K562 (cell line): ENCODE measurements around the gene TNNT1. TPM values are rescaled to one million over a fixed set of nuclear protein-coding genes. Genes with fewer than 3 reads are reported as not detected.

Source experiments
- ARNT ChIP-seq, 2 experiments: fragments of 450-650 bp; IDR thresholded peaks; 2 replicates each; pipeline ENCODE4 v1.6.1; 2016; ENCODE audit warnings: mild to moderate bottlenecking in 1 of 2
- ATF1 ChIP-seq, 2 experiments: fragments of 450-650 bp in 1 of 2; IDR thresholded peaks; 2 replicates each; pipeline ENCODE4 v1.6.1; 2016; ENCODE audit warnings: missing compliant biosample characterization in 1 of 2, missing genetic modification characterization in 1 of 2
- C11orf30 ChIP-seq: fragments of 450-650 bp; IDR thresholded peaks from 2 replicates; pipeline ENCODE4 v1.6.1; 2016; ENCODE audit warnings: low read depth, mild to moderate bottlenecking
- CHD4 ChIP-seq: fragments of 200-600 bp; sonication (generic); IDR thresholded peaks from 3 replicates; pipeline ENCODE4 v1.6.1; 2012; ENCODE audit warnings: low read depth, mild to moderate bottlenecking, mixed read lengths, low read length, inconsistent platforms; ENCODE audit not compliant: insufficient read depth, insufficient replicate concordance, poor library complexity, severe bottlenecking
- CREB1 ChIP-seq, 2 experiments: sonication (generic) in 1 of 2; formaldehyde crosslinking in 1 of 2; IDR thresholded peaks; 2 replicates each; pipeline versions ENCODE4 v1.6.1 to v1.8.0; 2012 to 2022; ENCODE audit warnings: inconsistent platforms in 1 of 2, mild to moderate bottlenecking in 1 of 2, missing genetic modification reagents in 1 of 2, moderate library complexity in 1 of 2
- CREBBP ChIP-seq: IDR thresholded peaks from one replicate; pipeline ENCODE4 v1.6.1; 2012; ENCODE audit warnings: low read depth, mild to moderate bottlenecking, control low read depth, inconsistent platforms, low read length
- CTBP1 ChIP-seq: fragments of 450-650 bp; IDR thresholded peaks from 2 replicates; pipeline ENCODE4 v1.6.1; 2016; ENCODE audit warnings: borderline replicate concordance
- DACH1 ChIP-seq: fragments of 450-650 bp; IDR thresholded peaks from 2 replicates; pipeline ENCODE4 v1.6.1; 2018; ENCODE audit not compliant: partially characterized antibody
- HDAC8 ChIP-seq: fragments of 450-650 bp; IDR thresholded peaks from 2 replicates; pipeline ENCODE4 v1.6.1; 2016; ENCODE audit warnings: mild to moderate bottlenecking, missing genetic modification characterization, moderate library complexity, missing compliant biosample characterization
- MCM3 ChIP-seq: fragments of 450-650 bp; IDR thresholded peaks from 2 replicates; pipeline ENCODE4 v1.6.1; 2016
- MCM5 ChIP-seq: fragments of 450-650 bp; IDR thresholded peaks from 2 replicates; pipeline ENCODE4 v1.6.1; 2016; ENCODE audit warnings: low read depth
- MEIS2 ChIP-seq: fragments of 450-650 bp; IDR thresholded peaks from 2 replicates; pipeline ENCODE4 v1.6.1; 2014; ENCODE audit warnings: mild to moderate bottlenecking; ENCODE audit not compliant: partially characterized antibody
- MTF1 ChIP-seq: fragments of 250-450 bp; sonication (Bioruptor Pico); IDR thresholded peaks from 2 replicates; pipeline ENCODE4 v1.9.0; 2021; ENCODE audit warnings: moderate library complexity, mild to moderate bottlenecking, inconsistent platforms, borderline replicate concordance
- NFE2 ChIP-seq: IDR thresholded peaks from 2 replicates; pipeline ENCODE4 v1.6.1; 2014; ENCODE audit warnings: antibody characterized with exemption, low read depth
- NONO ChIP-seq, 2 experiments: fragments of 200-400 bp in 1 of 2; fragments of 450-650 bp in 1 of 2; formaldehyde crosslinking in 1 of 2; IDR thresholded peaks; 2 replicates each; pipeline ENCODE4 v1.6.1; 2017; ENCODE audit warnings: low read depth in 2 of 2, mild to moderate bottlenecking in 2 of 2, moderate library complexity in 2 of 2, low read length in 1 of 2
- RHOXF2B ChIP-seq: fragments of 250-450 bp; sonication (Bioruptor Pico); conservative IDR thresholded peaks from 2 replicates; pipeline ENCODE4 v1.5.1; 2021
- ZBTB17 ChIP-seq: fragments of 450-650 bp; formaldehyde crosslinking; IDR thresholded peaks from 2 replicates; pipeline ENCODE4 v1.4.0; 2020; ENCODE audit warnings: mild to moderate bottlenecking
- ZNF41 ChIP-seq: fragments of 250-450 bp; sonication (Bioruptor Pico); conservative IDR thresholded peaks from 2 replicates; pipeline ENCODE4 v1.4.0; 2020; ENCODE audit warnings: mild to moderate bottlenecking
- ZNF717 ChIP-seq: fragments of 250-450 bp; sonication (Bioruptor Pico); IDR thresholded peaks from 2 replicates; pipeline ENCODE4 v1.5.0; 2021
- polyA plus RNA-seq, 8 experiments: library from polyadenylated mRNA; depleted of rRNA in 4 of 8; stranded (reverse) in 5 of 8; unstranded in 3 of 8; fragments of >200 nt; fragmentation: Nextera tagmentation in 2 of 8; fragmentation: Illumina TruSeq in 1 of 8; extraction: Ambion mirVana in 2 of 8; extraction: Trizol in 1 of 8; gene quantifications; 2 replicates each; pipeline versions ENCODE4 v1.2.1 to v1.2.3, GENCODE V29; 2011 to 2014; ENCODE audit warnings: inconsistent platforms in 1 of 8, missing spikeins in 1 of 8
- total RNA-seq, 7 experiments: library from RNA; depleted of rRNA in 6 of 7; stranded (reverse); fragments of >200 nt in 6 of 7; fragmentation: Illumina TruSeq in 2 of 7; extraction: Trizol in 2 of 7; gene quantifications; 2 replicates each; pipeline versions ENCODE4 v1.2.1 to v1.2.3, GENCODE V29; 2011 to 2021; ENCODE audit warnings: low replicate concordance in 1 of 7
- TF ChIP-seq, protein P1 (sequence below): fragments of 250-450 bp; sonication (Bioruptor Pico); IDR thresholded peaks from 2 replicates; pipeline ENCODE4 v1.8.0; 2021; ENCODE audit warnings: mild to moderate bottlenecking, moderate library complexity
- TF ChIP-seq, protein P2 (sequence below), 2 experiments: fragments of 450-650 bp; IDR thresholded peaks; 2 replicates each; pipeline ENCODE4 v1.6.1; 2016
- TF ChIP-seq, protein P3 (sequence below): sonication (generic); formaldehyde crosslinking; IDR thresholded peaks from 2 replicates; pipeline ENCODE4 v1.9.0; 2022; ENCODE audit warnings: mild to moderate bottlenecking, missing genetic modification reagents
- TF ChIP-seq, protein P4 (sequence below), 3 experiments: IDR thresholded peaks in 2 of 3; conservative IDR thresholded peaks in 1 of 3; 2 replicates each; pipeline ENCODE4 v1.5.1; 2011 to 2012; ENCODE audit warnings: low read length in 3 of 3, mild to moderate bottlenecking in 3 of 3, control low read depth in 2 of 3, improper control_type of control experiment in 1 of 3, inconsistent platforms in 1 of 3, low read depth in 1 of 3, mixed read lengths in 1 of 3, moderate library complexity in 1 of 3; ENCODE audit not compliant: insufficient read depth in 2 of 3
- TF ChIP-seq, protein P5 (sequence below): fragments of 250-450 bp; sonication (Bioruptor Pico); IDR thresholded peaks from 2 replicates; pipeline ENCODE4 v1.6.1; 2021; ENCODE audit warnings: mild to moderate bottlenecking

The TNNT1 gene
- total and polyA plus RNA-seq, 9 of the 15 experiments (the other 6 are each of a cell fraction or from before 2014, with no cell fraction given) = 31.8 to 390 (median 227) TPM

DNA sequence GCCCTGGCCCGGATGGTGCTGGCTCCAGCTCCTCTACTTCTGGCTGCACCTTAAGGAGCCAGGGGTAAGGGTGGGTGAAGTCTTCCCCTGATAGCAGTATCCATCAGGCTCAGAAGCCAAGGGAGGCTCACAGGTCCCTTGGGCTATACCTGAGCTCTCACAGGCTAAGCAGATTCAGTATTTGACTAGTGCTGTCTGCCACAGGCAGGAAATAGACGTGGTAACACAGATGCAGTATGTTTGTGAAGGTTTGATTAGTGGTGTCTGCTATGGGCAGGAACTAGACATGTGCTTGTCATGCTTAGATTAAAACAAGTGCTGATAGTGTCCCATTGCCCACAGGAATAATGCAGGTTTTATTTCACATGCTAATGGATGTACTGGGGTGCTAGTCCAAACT lies 27.1 kb upstream of the TNNT1 start (continued):
- TF ChIP-seq, protein P1, sequence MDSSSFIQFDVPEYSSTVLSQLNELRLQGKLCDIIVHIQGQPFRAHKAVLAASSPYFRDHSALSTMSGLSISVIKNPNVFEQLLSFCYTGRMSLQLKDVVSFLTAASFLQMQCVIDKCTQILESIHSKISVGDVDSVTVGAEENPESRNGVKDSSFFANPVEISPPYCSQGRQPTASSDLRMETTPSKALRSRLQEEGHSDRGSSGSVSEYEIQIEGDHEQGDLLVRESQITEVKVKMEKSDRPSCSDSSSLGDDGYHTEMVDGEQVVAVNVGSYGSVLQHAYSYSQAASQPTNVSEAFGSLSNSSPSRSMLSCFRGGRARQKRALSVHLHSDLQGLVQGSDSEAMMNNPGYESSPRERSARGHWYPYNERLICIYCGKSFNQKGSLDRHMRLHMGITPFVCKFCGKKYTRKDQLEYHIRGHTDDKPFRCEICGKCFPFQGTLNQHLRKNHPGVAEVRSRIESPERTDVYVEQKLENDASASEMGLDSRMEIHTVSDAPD (CRISPR knock-in tag) = no peak
- TF ChIP-seq ZBTB17 (CRISPR knock-in tag) = peak; percentile 99
- no peak for TF ChIP-seq NONO (IDR thresholded peaks at IDR 0.05; ENCODE audit: low read depth in 2 of 2, low read length in 1 of 2)
- TF ChIP-seq, protein P2, sequence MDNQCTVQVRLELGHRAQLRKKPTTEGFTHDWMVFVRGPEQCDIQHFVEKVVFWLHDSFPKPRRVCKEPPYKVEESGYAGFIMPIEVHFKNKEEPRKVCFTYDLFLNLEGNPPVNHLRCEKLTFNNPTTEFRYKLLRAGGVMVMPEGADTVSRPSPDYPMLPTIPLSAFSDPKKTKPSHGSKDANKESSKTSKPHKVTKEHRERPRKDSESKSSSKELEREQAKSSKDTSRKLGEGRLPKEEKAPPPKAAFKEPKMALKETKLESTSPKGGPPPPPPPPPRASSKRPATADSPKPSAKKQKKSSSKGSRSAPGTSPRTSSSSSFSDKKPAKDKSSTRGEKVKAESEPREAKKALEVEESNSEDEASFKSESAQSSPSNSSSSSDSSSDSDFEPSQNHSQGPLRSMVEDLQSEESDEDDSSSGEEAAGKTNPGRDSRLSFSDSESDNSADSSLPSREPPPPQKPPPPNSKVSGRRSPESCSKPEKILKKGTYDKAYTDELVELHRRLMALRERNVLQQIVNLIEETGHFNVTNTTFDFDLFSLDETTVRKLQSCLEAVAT (IDR thresholded peaks at IDR 0.05) = peak in 1 of 2 experiments; percentile 99; a peak in 2 of 4 replicates
- TF ChIP-seq NFE2 = 0 out of 2 replicates have a peak, but pooled peaks have one; percentile 11
- no peak for TF ChIP-seq ZNF717 (CRISPR knock-in tag)
- TF ChIP-seq, protein P3, sequence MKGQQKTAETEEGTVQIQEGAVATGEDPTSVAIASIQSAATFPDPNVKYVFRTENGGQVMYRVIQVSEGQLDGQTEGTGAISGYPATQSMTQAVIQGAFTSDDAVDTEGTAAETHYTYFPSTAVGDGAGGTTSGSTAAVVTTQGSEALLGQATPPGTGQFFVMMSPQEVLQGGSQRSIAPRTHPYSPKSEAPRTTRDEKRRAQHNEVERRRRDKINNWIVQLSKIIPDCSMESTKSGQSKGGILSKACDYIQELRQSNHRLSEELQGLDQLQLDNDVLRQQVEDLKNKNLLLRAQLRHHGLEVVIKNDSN (CRISPR knock-in tag) = no peak
- no peak for TF ChIP-seq CREB1 (IDR thresholded peaks at IDR 0.05)
- peak; percentile 29; the same call in 1 of the 2 replicates for TF ChIP-seq CREB1 (CRISPR knock-in tag; IDR thresholded peaks at IDR 0.05)
- no peak for TF ChIP-seq MCM3
- peak; percentile 39 for TF ChIP-seq MEIS2
- no peak for TF ChIP-seq CREBBP
- TF ChIP-seq ZNF41 (CRISPR knock-in tag) = no peak
- TF ChIP-seq ATF1 (CRISPR knock-in tag; IDR thresholded peaks at IDR 0.05) = no peak
- TF ChIP-seq ATF1 (tag; IDR thresholded peaks at IDR 0.05) = peak; percentile 44; the same call in 1 of the 2 replicates
- TF ChIP-seq C11orf30 = 0 out of 2 replicates have a peak, but pooled peaks have one; percentile 11
- TF ChIP-seq RHOXF2B (CRISPR knock-in tag) = no peak
- TF ChIP-seq CTBP1 = peak; percentile 44; the same call in 1 of the 2 replicates
- TF ChIP-seq ARNT (IDR thresholded peaks at IDR 0.05) = 0 out of 4 replicates have a peak, but pooled peaks of 1 of the 2 experiments have one; percentile 55
- TF ChIP-seq, protein P4, sequence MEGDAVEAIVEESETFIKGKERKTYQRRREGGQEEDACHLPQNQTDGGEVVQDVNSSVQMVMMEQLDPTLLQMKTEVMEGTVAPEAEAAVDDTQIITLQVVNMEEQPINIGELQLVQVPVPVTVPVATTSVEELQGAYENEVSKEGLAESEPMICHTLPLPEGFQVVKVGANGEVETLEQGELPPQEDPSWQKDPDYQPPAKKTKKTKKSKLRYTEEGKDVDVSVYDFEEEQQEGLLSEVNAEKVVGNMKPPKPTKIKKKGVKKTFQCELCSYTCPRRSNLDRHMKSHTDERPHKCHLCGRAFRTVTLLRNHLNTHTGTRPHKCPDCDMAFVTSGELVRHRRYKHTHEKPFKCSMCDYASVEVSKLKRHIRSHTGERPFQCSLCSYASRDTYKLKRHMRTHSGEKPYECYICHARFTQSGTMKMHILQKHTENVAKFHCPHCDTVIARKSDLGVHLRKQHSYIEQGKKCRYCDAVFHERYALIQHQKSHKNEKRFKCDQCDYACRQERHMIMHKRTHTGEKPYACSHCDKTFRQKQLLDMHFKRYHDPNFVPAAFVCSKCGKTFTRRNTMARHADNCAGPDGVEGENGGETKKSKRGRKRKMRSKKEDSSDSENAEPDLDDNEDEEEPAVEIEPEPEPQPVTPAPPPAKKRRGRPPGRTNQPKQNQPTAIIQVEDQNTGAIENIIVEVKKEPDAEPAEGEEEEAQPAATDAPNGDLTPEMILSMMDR (IDR thresholded peaks at IDR 0.05 in 2 of 3, conservative IDR thresholded peaks at IDR 0.05 in 1 of 3; ENCODE audit: insufficient read depth in 2 of 3, low read depth in 1 of 3, low read length in 3 of 3) = peak in 2 of 3 experiments; percentile 19 to 33; a peak in 1 of 6 replicates
- TF ChIP-seq HDAC8 (tag) = no peak
- no peak for TF ChIP-seq CHD4
- no peak for TF ChIP-seq MTF1
- no peak for TF ChIP-seq MCM5
- TF ChIP-seq, protein P5, sequence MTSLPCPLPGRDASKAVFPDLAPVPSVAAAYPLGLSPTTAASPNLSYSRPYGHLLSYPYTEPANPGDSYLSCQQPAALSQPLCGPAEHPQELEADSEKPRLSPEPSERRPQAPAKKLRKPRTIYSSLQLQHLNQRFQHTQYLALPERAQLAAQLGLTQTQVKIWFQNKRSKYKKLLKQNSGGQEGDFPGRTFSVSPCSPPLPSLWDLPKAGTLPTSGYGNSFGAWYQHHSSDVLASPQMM (CRISPR knock-in tag) = no peak
- TF ChIP-seq DACH1 = no peak
